Nephron (organoid): Measurements from ENCODE around the gene NLK.
"Not testable (repeated sequence)": the region's sequence is repeated elsewhere in the genome, so short reads cannot be mapped to it uniquely, and the experiment has no call there.

ENCODE experiments used
- H3K27ac Mint-ChIP-seq, 3 experiments: 2 replicates each; pipeline ENCODE4 v1.8.0; 2020; ENCODE audit warnings: mixed read lengths in 3 of 3, mild to moderate bottlenecking in 2 of 3, moderate library complexity in 1 of 3
- H3K27me3 Mint-ChIP-seq: 2 replicates; pipeline ENCODE4 v1.8.0; 2021; ENCODE audit warnings: low read depth, mild to moderate bottlenecking, moderate library complexity, mixed read lengths
- H3K36me3 Mint-ChIP-seq: 2 replicates; pipeline ENCODE4 v1.8.0; 2020; ENCODE audit warnings: low read depth, mixed read lengths
- H3K4me1 Mint-ChIP-seq: 2 replicates; pipeline ENCODE4 v1.8.0; 2020; ENCODE audit warnings: mixed read lengths
- H3K4me3 Mint-ChIP-seq, 3 experiments: 2 replicates each; pipeline ENCODE4 v1.8.0; 2020; ENCODE audit warnings: mild to moderate bottlenecking in 3 of 3, mixed read lengths in 3 of 3, moderate library complexity in 2 of 3
- H3K9me3 Mint-ChIP-seq: 2 replicates; pipeline ENCODE4 v1.8.0; 2020; ENCODE audit warnings: mixed read lengths
- TF ChIP-seq, protein P1 (sequence below), 3 experiments: fragments of 200-600 bp; sonication (generic); IDR thresholded peaks; one replicate each; pipeline ENCODE4 v1.5.0; 2021; ENCODE audit warnings: antibody characterized with exemption in 3 of 3; ENCODE audit not compliant: unreplicated experiment in 3 of 3

NLK gene

DNA sequence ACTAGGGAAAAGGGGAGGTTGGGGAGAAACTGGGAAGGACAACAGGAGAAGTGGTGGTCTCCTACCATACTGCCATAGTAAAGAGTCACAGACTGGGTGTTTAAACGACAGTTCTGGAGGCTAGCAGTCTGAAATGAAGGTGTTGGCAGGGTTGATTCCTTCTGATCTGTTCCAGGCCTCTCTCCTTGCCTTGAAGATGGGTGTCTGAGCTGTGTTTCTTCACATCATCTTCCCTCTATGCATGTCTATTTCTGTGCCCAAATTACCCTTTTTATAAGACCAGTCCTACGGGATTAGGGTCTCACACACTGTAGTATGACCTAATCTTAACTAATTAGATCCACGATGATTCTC is 196.8 kb downstream of the NLK start:
- Mint-ChIP-seq H3K27ac (no peak overlapping the region), H3K27me3 (peaks cover 28% of the 10 kb centered on the region), H3K4me1 (no peaks in the 10 kb centered on the region)

DNA sequence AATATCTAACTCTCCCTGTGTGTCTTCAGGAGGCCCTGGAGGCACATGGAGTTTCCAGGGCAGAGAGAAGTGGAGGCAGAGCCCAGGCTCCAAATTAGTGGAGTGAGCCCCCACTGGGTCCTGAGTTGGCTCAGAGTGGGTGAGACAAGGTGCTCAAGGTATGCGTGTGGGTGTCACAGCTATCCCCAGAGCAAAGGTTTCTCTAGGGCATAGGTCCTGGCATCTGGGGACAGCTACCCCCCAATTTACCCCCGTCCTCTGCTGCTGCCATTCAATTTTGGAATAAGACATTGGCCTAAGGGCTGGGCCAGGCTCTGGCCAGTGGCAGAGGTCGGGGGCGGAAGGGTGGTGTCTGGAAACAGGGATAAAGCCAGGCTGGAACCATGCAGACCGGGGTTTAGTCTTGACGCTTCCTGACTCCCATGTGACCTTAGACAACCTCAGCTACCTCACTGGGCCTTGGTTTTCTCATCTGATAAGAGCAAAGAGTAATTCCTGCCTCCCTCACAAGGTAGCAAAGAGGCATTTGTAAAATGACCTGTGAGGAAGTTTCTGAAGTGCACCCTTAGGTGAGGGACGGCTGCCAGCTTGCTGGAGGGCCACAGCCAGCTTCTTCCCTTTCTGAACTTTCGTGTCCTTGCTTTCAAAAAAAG is 198.3 kb downstream of the NLK start:
- Mint-ChIP-seq H3K9me3 (no peaks in the 10 kb centered on the region), H3K4me3 (no peak overlapping the region), H3K27me3 (peaks cover 15% of the 10 kb centered on the region), H3K4me1 (no peaks in the 10 kb centered on the region), H3K27ac (no peak overlapping the region), H3K36me3 (no peaks in the 10 kb centered on the region)
- TF ChIP-seq, protein P1, sequence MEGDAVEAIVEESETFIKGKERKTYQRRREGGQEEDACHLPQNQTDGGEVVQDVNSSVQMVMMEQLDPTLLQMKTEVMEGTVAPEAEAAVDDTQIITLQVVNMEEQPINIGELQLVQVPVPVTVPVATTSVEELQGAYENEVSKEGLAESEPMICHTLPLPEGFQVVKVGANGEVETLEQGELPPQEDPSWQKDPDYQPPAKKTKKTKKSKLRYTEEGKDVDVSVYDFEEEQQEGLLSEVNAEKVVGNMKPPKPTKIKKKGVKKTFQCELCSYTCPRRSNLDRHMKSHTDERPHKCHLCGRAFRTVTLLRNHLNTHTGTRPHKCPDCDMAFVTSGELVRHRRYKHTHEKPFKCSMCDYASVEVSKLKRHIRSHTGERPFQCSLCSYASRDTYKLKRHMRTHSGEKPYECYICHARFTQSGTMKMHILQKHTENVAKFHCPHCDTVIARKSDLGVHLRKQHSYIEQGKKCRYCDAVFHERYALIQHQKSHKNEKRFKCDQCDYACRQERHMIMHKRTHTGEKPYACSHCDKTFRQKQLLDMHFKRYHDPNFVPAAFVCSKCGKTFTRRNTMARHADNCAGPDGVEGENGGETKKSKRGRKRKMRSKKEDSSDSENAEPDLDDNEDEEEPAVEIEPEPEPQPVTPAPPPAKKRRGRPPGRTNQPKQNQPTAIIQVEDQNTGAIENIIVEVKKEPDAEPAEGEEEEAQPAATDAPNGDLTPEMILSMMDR (IDR thresholded peaks at IDR 0.05; ENCODE audit: unreplicated experiment in 3 of 3) = no peak

More for the DNA sequence above, 196.8 kb downstream of the NLK start:
- TF ChIP-seq, protein P1 (IDR thresholded peaks at IDR 0.05; ENCODE audit: unreplicated experiment in 3 of 3) = no peak
- Mint-ChIP-seq H3K9me3 (no peaks in the 10 kb centered on the region), H3K4me3 (no peak overlapping the region), H3K36me3 (no peaks in the 10 kb centered on the region)

DNA sequence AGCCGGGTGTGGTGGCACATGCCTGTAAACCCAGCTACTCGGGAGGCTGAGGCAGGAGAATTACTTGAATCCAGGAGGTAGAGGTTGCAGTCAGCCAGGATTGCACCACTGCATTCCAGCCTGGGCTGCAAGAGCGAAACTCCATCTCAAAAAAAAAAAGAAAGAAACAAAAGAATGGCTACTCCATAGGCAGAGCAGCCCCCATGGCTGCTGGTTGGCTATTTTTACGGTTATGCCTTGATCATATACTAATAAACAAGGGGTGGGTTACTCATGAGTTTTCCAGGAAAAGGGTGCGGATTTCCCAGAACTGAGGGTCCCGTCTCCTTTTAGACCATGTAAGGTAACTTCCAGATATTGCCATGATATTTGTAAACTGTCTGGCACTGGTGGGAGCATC is 200.3 kb downstream of the NLK start:
- peaks cover 9% of the 10 kb centered on the region for H3K27me3 Mint-ChIP-seq
- no peaks in the 10 kb centered on the region for H3K36me3 Mint-ChIP-seq
- no peak overlapping the region for H3K27ac Mint-ChIP-seq
- H3K4me1 Mint-ChIP-seq = no peaks in the 10 kb centered on the region
- no peak overlapping the region for H3K4me3 Mint-ChIP-seq
- H3K9me3 Mint-ChIP-seq = no peaks in the 10 kb centered on the region
- TF ChIP-seq, protein P1 (IDR thresholded peaks at IDR 0.05; ENCODE audit: unreplicated experiment in 3 of 3) = no peak

DNA sequence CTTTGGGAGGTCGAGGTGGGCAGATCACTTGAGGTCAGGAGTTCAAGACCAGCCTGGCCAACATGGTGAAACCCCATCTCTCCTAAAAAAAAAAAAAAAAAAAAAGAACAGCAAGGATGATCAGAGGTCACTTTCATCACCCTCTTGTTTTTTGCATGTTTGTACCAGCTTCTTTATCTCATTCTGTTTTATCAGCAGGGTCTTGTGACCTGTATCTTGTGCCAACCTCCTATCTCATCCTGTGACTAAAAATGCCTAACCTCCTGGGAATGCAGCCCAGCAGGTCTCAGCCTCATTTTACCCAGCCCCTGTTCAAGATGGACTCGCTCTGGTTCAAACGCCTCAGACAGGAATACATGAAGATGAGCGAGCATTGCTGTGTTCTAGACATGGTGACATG is 200.8 kb downstream of the NLK start:
- H3K27me3 Mint-ChIP-seq, H3K36me3 Mint-ChIP-seq, H3K27ac Mint-ChIP-seq, H3K9me3 Mint-ChIP-seq, H3K4me3 Mint-ChIP-seq, H3K4me1 Mint-ChIP-seq: not testable (repeated sequence)

DNA sequence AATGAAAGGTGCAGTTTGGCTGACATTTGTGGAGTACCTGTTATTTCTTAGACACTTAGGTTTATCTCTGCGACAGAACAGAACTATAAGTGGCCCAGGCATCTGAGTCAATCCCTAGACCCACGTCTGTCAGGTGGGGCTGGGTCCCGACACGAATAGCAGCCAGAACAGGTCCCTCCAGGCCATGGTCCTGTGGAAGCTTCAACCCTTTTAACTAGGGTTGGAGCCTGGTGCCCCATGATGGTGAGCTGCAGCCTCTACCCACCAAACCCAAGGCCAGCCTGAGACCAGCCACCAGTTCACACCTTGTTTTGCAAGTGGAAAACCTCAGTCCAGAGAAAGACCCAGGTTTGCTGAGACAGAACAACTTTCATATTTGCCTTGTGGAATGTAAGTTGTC is 202.0 kb downstream of the NLK start:
- H3K36me3 Mint-ChIP-seq = no peaks in the 10 kb centered on the region
- H3K27ac Mint-ChIP-seq = no peak overlapping the region
- H3K4me1 Mint-ChIP-seq = no peaks in the 10 kb centered on the region
- no peaks in the 10 kb centered on the region for H3K9me3 Mint-ChIP-seq
- no peak overlapping the region for H3K4me3 Mint-ChIP-seq
- TF ChIP-seq, protein P1 (IDR thresholded peaks at IDR 0.05; ENCODE audit: unreplicated experiment in 3 of 3) = no peak
- peaks cover 17% of the 10 kb centered on the region for H3K27me3 Mint-ChIP-seq
